K562 (cell line): ENCODE data around the gene KIF6. TPM values are rescaled to one million over a fixed set of nuclear protein-coding genes. Genes with fewer than 3 reads are reported as not detected.

Source experiments
- ATAC-seq: fragments of 200-7000 bp; cut with Tn5 transposase; 3 replicates; pipeline ENCODE4 v1.9.1; 2020; ENCODE audit warnings: moderate library complexity
- BruUV-seq: library from RNA; stranded (reverse); fragments of 400-500 nt; replicated peaks from 2 replicates; lab custom pipeline; 2021; lab: Mats Ljungman, UMichigan
- CTCF ChIA-PET: fragments of 300-600 bp; formaldehyde crosslinking; extraction: SDS; loops from one replicate; lab custom pipeline; 2021; ENCODE audit warnings: low intra/inter-chr PET ratio; lab: Yijun Ruan, JAX
- POLR2A ChIA-PET: fragments of 300-600, 350-650 bp; sonication (Branson Sonifier 250); formaldehyde crosslinking; extraction: SDS; loops from one replicate; lab custom pipeline; 2021; ENCODE audit warnings: antibody characterized with exemption, inconsistent platforms; lab: Yijun Ruan, JAX
- DNase-seq, 4 experiments: peaks; one replicate each; pipeline versions ENCODE4 v3.0.0 to v3.0.0-alpha.2; 2011 to 2018; ENCODE audit warnings: low spot score in 3 of 4, mixed read lengths in 3 of 4; ENCODE audit errors: extremely low read depth in 1 of 4
- FAIRE-seq: peaks from 2 replicates; lab custom pipeline; 2011; peaks lifted over from hg19 to GRCh38; lab: Jason Lieb, UNC
- H2AFZ ChIP-seq: 2 replicates; pipeline ENCODE4 v1.6.0; 2011; ENCODE audit warnings: low read depth, low read length, control low read depth, inconsistent platforms
- H3K27ac ChIP-seq: fragments of 200-600 bp; 3 replicates; pipeline ENCODE4 v1.8.0; 2011; ENCODE audit warnings: low read depth, mild to moderate bottlenecking, control low read depth, inconsistent platforms, low read length, moderate library complexity, mixed read lengths; ENCODE audit errors: extremely low read depth
- H3K27me3 ChIP-seq, 2 experiments: fragments of 300-600 bp in 1 of 2; 2 replicates in 1 of 2; 3 replicates in 1 of 2; pipeline versions ENCODE4 v1.6.0 to v1.8.0; 2011; ENCODE audit warnings: inconsistent platforms in 2 of 2, low read length in 2 of 2, mild to moderate bottlenecking in 1 of 2, mixed read lengths in 1 of 2, moderate library complexity in 1 of 2; ENCODE audit not compliant: control insufficient read depth in 2 of 2, insufficient read depth in 2 of 2
- H3K36me3 ChIP-seq: fragments of 300-600 bp; 3 replicates; pipeline ENCODE4 v1.8.0; 2011; ENCODE audit warnings: mild to moderate bottlenecking, low read length, inconsistent platforms; ENCODE audit not compliant: control insufficient read depth, insufficient read depth
- H3K4me1 ChIP-seq, 2 experiments: fragments of 200-600 bp in 1 of 2; replicated peaks in 1 of 2; 2 replicates in 1 of 2; 3 replicates in 1 of 2; pipeline versions ENCODE4 v1.5.1 to v1.8.0; 2011; ENCODE audit warnings: inconsistent platforms in 2 of 2, low read length in 2 of 2, mild to moderate bottlenecking in 1 of 2, mixed read lengths in 1 of 2, moderate library complexity in 1 of 2; ENCODE audit not compliant: control insufficient read depth in 2 of 2, insufficient read depth in 2 of 2
- H3K4me2 ChIP-seq: 2 replicates; pipeline ENCODE4 v1.6.1; 2011; ENCODE audit warnings: low read length, control low read depth, inconsistent platforms, mixed read lengths; ENCODE audit not compliant: insufficient read depth
- H3K4me3 ChIP-seq: fragments of 200-600 bp; sonication (generic), shearing (Covaris generic); 2 replicates; pipeline ENCODE4 v1.5.1; 2016; ENCODE audit warnings: control low read depth, inconsistent platforms
- H3K79me2 ChIP-seq: fragments of 200-600 bp; 3 replicates; pipeline ENCODE4 v1.8.0; 2011; ENCODE audit warnings: low read length, inconsistent platforms; ENCODE audit not compliant: control insufficient read depth, insufficient read depth
- H3K9ac ChIP-seq, 2 experiments: 2 replicates each; pipeline versions ENCODE4 v1.6.0 to v1.6.1; 2011; ENCODE audit warnings: low read depth in 2 of 2, low read length in 2 of 2, control low read depth in 1 of 2, inconsistent platforms in 1 of 2, mild to moderate bottlenecking in 1 of 2, mixed read lengths in 1 of 2; ENCODE audit not compliant: insufficient read depth in 1 of 2
- H3K9me1 ChIP-seq: one replicate; pipeline ENCODE4 v1.6.0; 2011; ENCODE audit warnings: inconsistent platforms, mild to moderate bottlenecking, low read length, moderate library complexity; ENCODE audit not compliant: control insufficient read depth, insufficient read depth
- H3K9me3 ChIP-seq: replicated peaks from 2 replicates; pipeline ENCODE4 v1.5.1; 2011; ENCODE audit warnings: low read depth, low read length, inconsistent platforms; ENCODE audit not compliant: control insufficient read depth, insufficient read depth
- H4K20me1 ChIP-seq: replicated peaks from 2 replicates; pipeline ENCODE4 v1.6.1; 2011; ENCODE audit warnings: low read length, inconsistent platforms, mixed read lengths; ENCODE audit not compliant: control insufficient read depth, insufficient read depth
- ATF4 ChIP-seq: fragments of 450-650 bp; formaldehyde crosslinking; IDR thresholded peaks from 2 replicates; pipeline ENCODE4 v1.4.0; 2022; ENCODE audit warnings: mild to moderate bottlenecking, moderate library complexity
- BCL6 ChIP-seq: fragments of 250-450 bp; sonication (Bioruptor Pico); IDR thresholded peaks from 2 replicates; pipeline ENCODE4 v1.4.0; 2020
- CHD4 ChIP-seq: fragments of 200-600 bp; sonication (generic); IDR thresholded peaks from 3 replicates; pipeline ENCODE4 v1.6.1; 2012; ENCODE audit warnings: low read depth, mild to moderate bottlenecking, mixed read lengths, low read length, inconsistent platforms; ENCODE audit not compliant: insufficient read depth, insufficient replicate concordance, poor library complexity, severe bottlenecking
- FOS ChIP-seq: IDR thresholded peaks from 3 replicates; pipeline ENCODE4 v1.6.1; 2011; ENCODE audit not compliant: insufficient read length; ENCODE audit errors: extremely low read depth
- HMG20A ChIP-seq: fragments of 450-650 bp; formaldehyde crosslinking; conservative IDR thresholded peaks from 2 replicates; pipeline ENCODE4 v1.4.0; 2020; ENCODE audit warnings: mild to moderate bottlenecking, mixed read lengths
- LCOR ChIP-seq: sonication (generic); formaldehyde crosslinking; IDR thresholded peaks from 2 replicates; pipeline ENCODE4 v1.8.0; 2022; ENCODE audit warnings: mild to moderate bottlenecking, missing genetic modification reagents
- NFRKB ChIP-seq: fragments of 450-650 bp; IDR thresholded peaks from 2 replicates; pipeline ENCODE4 v1.6.1; 2016; ENCODE audit warnings: low read depth
- TBP ChIP-seq: optimal IDR thresholded peaks from 2 replicates; pipeline ENCODE3; 2011; ENCODE audit warnings: low read depth, low read length, improper control_type of control experiment
- TEAD2 ChIP-seq: fragments of 450-650 bp; IDR thresholded peaks from 2 replicates; pipeline ENCODE4 v1.6.1; 2016; ENCODE audit warnings: missing genetic modification characterization, control low read depth, missing compliant biosample characterization
- ZNF347 ChIP-seq: fragments of 450-650 bp; formaldehyde crosslinking; IDR thresholded peaks from 2 replicates; pipeline ENCODE4 v1.4.0; 2020; ENCODE audit warnings: low read depth, mild to moderate bottlenecking, moderate library complexity
- WGBS: fragments of 100-300 bp; shearing (Covaris generic); methylation state at CpG from one replicate; pipeline ENCODE4 v1.1.6; 2016; ENCODE audit warnings: low coverage, mixed read lengths; ENCODE audit not compliant: insufficient coverage; ENCODE audit errors: missing lambda C conversion rate; 5-methylcytosine and 5-hydroxymethylcytosine counted together
- in situ Hi-C: fragments of 300-500 bp; cut with MboI; formaldehyde crosslinking; loops from 4 replicates; pipeline ENCODE4 v1.15.0; 2018; ENCODE audit warnings: inconsistent platforms, mixed read lengths
- intact Hi-C: fragments of 100-400 bp; cut with micrococcal nuclease; formaldehyde crosslinking; loops from 2 replicates; pipeline ENCODE4 v1.14.2; 2022
- polyA plus RNA-seq, 8 experiments: library from polyadenylated mRNA; depleted of rRNA in 4 of 8; stranded (reverse) in 5 of 8; unstranded in 3 of 8; fragments of >200 nt; fragmentation: Nextera tagmentation in 2 of 8; fragmentation: Illumina TruSeq in 1 of 8; extraction: Ambion mirVana in 2 of 8; extraction: Trizol in 1 of 8; gene quantifications; 2 replicates each; pipeline versions ENCODE4 v1.2.1 to v1.2.3, GENCODE V29; 2011 to 2014; ENCODE audit warnings: inconsistent platforms in 1 of 8, missing spikeins in 1 of 8
- total RNA-seq, 7 experiments: library from RNA; depleted of rRNA in 6 of 7; stranded (reverse); fragments of >200 nt in 6 of 7; fragmentation: Illumina TruSeq in 2 of 7; extraction: Trizol in 2 of 7; gene quantifications; 2 replicates each; pipeline versions ENCODE4 v1.2.1 to v1.2.3, GENCODE V29; 2011 to 2021; ENCODE audit warnings: low replicate concordance in 1 of 7
- TF ChIP-seq, protein P1 (sequence below): IDR thresholded peaks from 2 replicates; pipeline ENCODE4 v1.6.1; 2014; ENCODE audit warnings: antibody characterized with exemption
- TF ChIP-seq, protein P2 (sequence below), 3 experiments: IDR thresholded peaks in 2 of 3; conservative IDR thresholded peaks in 1 of 3; 2 replicates each; pipeline ENCODE4 v1.5.1; 2011 to 2012; ENCODE audit warnings: low read length in 3 of 3, mild to moderate bottlenecking in 3 of 3, control low read depth in 2 of 3, improper control_type of control experiment in 1 of 3, inconsistent platforms in 1 of 3, low read depth in 1 of 3, mixed read lengths in 1 of 3, moderate library complexity in 1 of 3; ENCODE audit not compliant: insufficient read depth in 2 of 3
- TF ChIP-seq, protein P3 (sequence below): sonication (generic); formaldehyde crosslinking; IDR thresholded peaks from 2 replicates; pipeline ENCODE4 v1.8.0; 2022; ENCODE audit warnings: mild to moderate bottlenecking, missing genetic modification reagents

KIF6 gene
- total and polyA plus RNA-seq, 9 of the 15 experiments (the other 6 are each of a cell fraction or from before 2014, with no cell fraction given), result not detected

GRCh38 chr6:39476670-39477069 lies 248.5 kb downstream of the KIF6 start:
- FAIRE-seq (no peak), ATAC-seq (no peak), DNase-seq (no peak)
- no peak overlapping the region for H3K4me3 ChIP-seq
- intact Hi-C loops (loop anchor here (10.0 kb wide), 1 partner anchor 1042 kb away; no protein-coding TSS in a partner anchor), in situ Hi-C loops (no loop called here)
- no peaks in the 10 kb centered on the region for H3K36me3 ChIP-seq
- WGBS, result 0% methylated on average over 1 of the region's 1 CpG
- H4K20me1 ChIP-seq, result no peaks in the 10 kb centered on the region
- H3K79me2 ChIP-seq, result no peaks in the 10 kb centered on the region
- H3K27me3 ChIP-seq, result no peaks in the 10 kb centered on the region; a peak in 1 of 5 replicates
- H2AFZ ChIP-seq, result no peak overlapping the region
- H3K9ac ChIP-seq, result no peak overlapping the region
- no peak overlapping the region for H3K4me2 ChIP-seq
- no peaks in the 10 kb centered on the region for H3K9me3 ChIP-seq
- BruUV-seq, result no TSS peak
- no peak for TF ChIP-seq FOS
- no peak for TF ChIP-seq ZNF347
- TF ChIP-seq ATF4 (CRISPR knock-in tag), result no peak
- TF ChIP-seq NFRKB, result no peak
- TF ChIP-seq, protein P1, sequence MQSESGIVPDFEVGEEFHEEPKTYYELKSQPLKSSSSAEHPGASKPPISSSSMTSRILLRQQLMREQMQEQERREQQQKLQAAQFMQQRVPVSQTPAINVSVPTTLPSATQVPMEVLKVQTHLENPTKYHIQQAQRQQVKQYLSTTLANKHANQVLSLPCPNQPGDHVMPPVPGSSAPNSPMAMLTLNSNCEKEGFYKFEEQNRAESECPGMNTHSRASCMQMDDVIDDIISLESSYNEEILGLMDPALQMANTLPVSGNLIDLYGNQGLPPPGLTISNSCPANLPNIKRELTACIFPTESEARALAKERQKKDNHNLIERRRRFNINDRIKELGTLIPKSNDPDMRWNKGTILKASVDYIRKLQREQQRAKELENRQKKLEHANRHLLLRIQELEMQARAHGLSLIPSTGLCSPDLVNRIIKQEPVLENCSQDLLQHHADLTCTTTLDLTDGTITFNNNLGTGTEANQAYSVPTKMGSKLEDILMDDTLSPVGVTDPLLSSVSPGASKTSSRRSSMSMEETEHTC, result no peak
- TF ChIP-seq, protein P2, sequence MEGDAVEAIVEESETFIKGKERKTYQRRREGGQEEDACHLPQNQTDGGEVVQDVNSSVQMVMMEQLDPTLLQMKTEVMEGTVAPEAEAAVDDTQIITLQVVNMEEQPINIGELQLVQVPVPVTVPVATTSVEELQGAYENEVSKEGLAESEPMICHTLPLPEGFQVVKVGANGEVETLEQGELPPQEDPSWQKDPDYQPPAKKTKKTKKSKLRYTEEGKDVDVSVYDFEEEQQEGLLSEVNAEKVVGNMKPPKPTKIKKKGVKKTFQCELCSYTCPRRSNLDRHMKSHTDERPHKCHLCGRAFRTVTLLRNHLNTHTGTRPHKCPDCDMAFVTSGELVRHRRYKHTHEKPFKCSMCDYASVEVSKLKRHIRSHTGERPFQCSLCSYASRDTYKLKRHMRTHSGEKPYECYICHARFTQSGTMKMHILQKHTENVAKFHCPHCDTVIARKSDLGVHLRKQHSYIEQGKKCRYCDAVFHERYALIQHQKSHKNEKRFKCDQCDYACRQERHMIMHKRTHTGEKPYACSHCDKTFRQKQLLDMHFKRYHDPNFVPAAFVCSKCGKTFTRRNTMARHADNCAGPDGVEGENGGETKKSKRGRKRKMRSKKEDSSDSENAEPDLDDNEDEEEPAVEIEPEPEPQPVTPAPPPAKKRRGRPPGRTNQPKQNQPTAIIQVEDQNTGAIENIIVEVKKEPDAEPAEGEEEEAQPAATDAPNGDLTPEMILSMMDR (IDR thresholded peaks at IDR 0.05 in 2 of 3, conservative IDR thresholded peaks at IDR 0.05 in 1 of 3; ENCODE audit: insufficient read depth in 2 of 3, low read depth in 1 of 3, low read length in 3 of 3), result no peak
- TF ChIP-seq, protein P3, sequence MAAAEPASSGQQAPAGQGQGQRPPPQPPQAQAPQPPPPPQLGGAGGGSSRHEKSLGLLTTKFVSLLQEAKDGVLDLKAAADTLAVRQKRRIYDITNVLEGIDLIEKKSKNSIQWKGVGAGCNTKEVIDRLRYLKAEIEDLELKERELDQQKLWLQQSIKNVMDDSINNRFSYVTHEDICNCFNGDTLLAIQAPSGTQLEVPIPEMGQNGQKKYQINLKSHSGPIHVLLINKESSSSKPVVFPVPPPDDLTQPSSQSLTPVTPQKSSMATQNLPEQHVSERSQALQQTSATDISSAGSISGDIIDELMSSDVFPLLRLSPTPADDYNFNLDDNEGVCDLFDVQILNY, result no peak
- TF ChIP-seq HMG20A (CRISPR knock-in tag), result no peak
- TF ChIP-seq CHD4, result no peak
- TF ChIP-seq LCOR (CRISPR knock-in tag), result no peak
- TF ChIP-seq TEAD2 (tag), result no peak
- no peak for TF ChIP-seq TBP
- no peak for TF ChIP-seq BCL6 (CRISPR knock-in tag)
- no peak overlapping the region for H3K27ac ChIP-seq
- ChIA-PET CTCF (no interaction called here), POLR2A (interaction anchor here (1.2 kb wide), 1 partner anchor 127 kb away, joined by 3 read pairs; no protein-coding TSS in a partner anchor)
- H3K4me1 ChIP-seq, result no peaks in the 10 kb centered on the region
- no peaks in the 10 kb centered on the region for H3K9me1 ChIP-seq
